Trophoblast cell (in vitro differentiated cells and primary cell): ENCODE data around the gene RNF130.

Experiments
- DNase-seq, 2 donors: peaks; one replicate each; pipeline ENCODE4 v3.0.0-alpha.2; 2016
- H2AFZ ChIP-seq: 2 replicates; pipeline ENCODE4 v1.6.1; 2013; ENCODE audit warnings: low read length, moderate library complexity, mild to moderate bottlenecking; ENCODE audit not compliant: insufficient read depth, poor library complexity
- H2AK5ac ChIP-seq: 2 replicates; pipeline ENCODE4 v1.6.1; 2013; ENCODE audit warnings: mild to moderate bottlenecking, low read length
- H2BK120ac ChIP-seq: 2 replicates; pipeline ENCODE4 v1.6.1; 2013; ENCODE audit warnings: low read length, mild to moderate bottlenecking, moderate library complexity; ENCODE audit not compliant: insufficient read depth, poor library complexity
- H2BK12ac ChIP-seq: 2 replicates; pipeline ENCODE4 v1.6.1; 2013; ENCODE audit warnings: mild to moderate bottlenecking, low read length, moderate library complexity
- H2BK5ac ChIP-seq: 2 replicates; pipeline ENCODE4 v1.6.1; 2013; ENCODE audit warnings: low read length, low read depth, moderate library complexity, mild to moderate bottlenecking; ENCODE audit not compliant: poor library complexity
- H3K14ac ChIP-seq: 2 replicates; pipeline ENCODE4 v1.6.1; 2013; ENCODE audit warnings: mild to moderate bottlenecking, low read length
- H3K18ac ChIP-seq: 2 replicates; pipeline ENCODE4 v1.6.1; 2013; ENCODE audit warnings: mild to moderate bottlenecking, low read length
- H3K23ac ChIP-seq: 2 replicates; pipeline ENCODE4 v1.6.1; 2013; ENCODE audit warnings: low read length
- H3K27ac ChIP-seq: 2 replicates; pipeline ENCODE4 v1.5.1; 2013; ENCODE audit warnings: low read depth, mild to moderate bottlenecking, inconsistent platforms, low read length, moderate library complexity
- H3K27me3 ChIP-seq: 2 replicates; pipeline ENCODE4 v1.6.1; 2013; ENCODE audit warnings: inconsistent platforms, mild to moderate bottlenecking, low read length, moderate library complexity; ENCODE audit not compliant: insufficient read depth
- H3K36me3 ChIP-seq, 2 experiments: 1 replicate in 1 of 2; 2 replicates in 1 of 2; pipeline ENCODE4 v1.6.1; 2013; ENCODE audit warnings: low read length in 2 of 2, mild to moderate bottlenecking in 2 of 2, moderate library complexity in 1 of 2; ENCODE audit not compliant: insufficient read depth in 2 of 2, control insufficient read depth in 1 of 2
- H3K4ac ChIP-seq: 2 replicates; pipeline ENCODE4 v1.6.1; 2013; ENCODE audit warnings: low read depth, mild to moderate bottlenecking, low read length, moderate library complexity
- H3K4me1 ChIP-seq, 2 experiments: 1 replicate in 1 of 2; 2 replicates in 1 of 2; pipeline ENCODE4 v1.6.1; 2013; ENCODE audit warnings: low read length in 2 of 2, mild to moderate bottlenecking in 2 of 2, moderate library complexity in 1 of 2; ENCODE audit not compliant: insufficient read depth in 2 of 2, control insufficient read depth in 1 of 2
- H3K4me2 ChIP-seq: 2 replicates; pipeline ENCODE4 v1.6.1; 2013; ENCODE audit warnings: inconsistent platforms, mild to moderate bottlenecking, low read length, moderate library complexity
- H3K4me3 ChIP-seq: 2 replicates; pipeline ENCODE4 v1.5.1; 2013; ENCODE audit warnings: mild to moderate bottlenecking, low read depth, low read length, inconsistent platforms
- H3K79me1 ChIP-seq: one replicate; pipeline ENCODE4 v1.6.1; 2013; ENCODE audit warnings: low read length
- H3K79me2 ChIP-seq: 2 replicates; pipeline ENCODE4 v1.6.1; 2013; ENCODE audit warnings: low read length, mild to moderate bottlenecking; ENCODE audit not compliant: control insufficient read depth, insufficient read depth, poor library complexity
- H3K9ac ChIP-seq: 2 replicates; pipeline ENCODE4 v1.6.1; 2013; ENCODE audit warnings: mild to moderate bottlenecking, low read length
- H3K9me3 ChIP-seq: 2 replicates; pipeline ENCODE4 v1.6.1; 2013; ENCODE audit warnings: low read depth, mild to moderate bottlenecking, control low read depth, inconsistent platforms, low read length; ENCODE audit not compliant: insufficient read depth
- H4K12ac ChIP-seq: 2 replicates; pipeline ENCODE4 v1.6.1; 2013; ENCODE audit warnings: low read depth, mild to moderate bottlenecking, low read length, moderate library complexity
- H4K8ac ChIP-seq: 2 replicates; pipeline ENCODE4 v1.6.1; 2013; ENCODE audit warnings: low read depth, mild to moderate bottlenecking, low read length, moderate library complexity
- H4K91ac ChIP-seq: one replicate; pipeline ENCODE4 v1.6.1; 2013; ENCODE audit warnings: low read depth, mild to moderate bottlenecking, low read length, moderate library complexity
- WGBS: extraction: QIAGEN DNeasy Blood & Tissue Kit; methylation state at CpG from one replicate; pipeline ENCODE4 v1.1.7; 2013; ENCODE audit warnings: missing lambda C conversion rate; ENCODE audit not compliant: insufficient read length, insufficient coverage; ENCODE audit errors: extremely low coverage; 5-methylcytosine and 5-hydroxymethylcytosine counted together

RNF130 gene

DNA sequence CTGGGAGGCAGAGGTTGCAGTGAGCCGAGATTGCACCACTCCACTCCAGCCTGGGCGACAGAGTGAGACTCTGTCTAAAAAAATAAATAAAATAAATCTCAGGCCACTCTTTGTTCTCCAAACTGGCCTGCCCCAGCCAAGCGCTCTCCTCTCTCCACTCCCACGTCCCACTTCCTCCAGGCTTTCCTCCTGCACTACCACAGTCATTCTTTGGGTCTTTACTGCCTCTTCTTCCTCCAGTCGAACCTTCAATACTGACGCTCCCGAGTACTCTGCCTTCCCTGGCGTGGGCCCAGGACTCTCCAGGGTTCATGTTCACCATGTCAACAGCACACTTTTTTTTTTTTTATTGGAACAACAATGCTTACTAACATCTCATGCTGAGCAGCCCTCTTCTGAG lies 23.9 kb downstream of the RNF130 start:
- H3K23ac ChIP-seq = no peak overlapping the region
- no peak overlapping the region for H2BK12ac ChIP-seq
- H2AFZ ChIP-seq = no peak overlapping the region
- H3K4me3 ChIP-seq = no peak overlapping the region
- H3K36me3 ChIP-seq = peaks cover 0 to 4% of the 10 kb centered on the region in 2 experiments
- H2BK5ac ChIP-seq = no peak overlapping the region
- H3K18ac ChIP-seq = no peak overlapping the region
- no peak overlapping the region for H3K14ac ChIP-seq
- DNase-seq = no peak
- no CpG with 5 or more reads among the region's 8 CpGs for WGBS
- no peak overlapping the region for H2BK120ac ChIP-seq
- H3K27me3 ChIP-seq = no peaks in the 10 kb centered on the region
- no peak overlapping the region for H3K9ac ChIP-seq
- H4K91ac ChIP-seq = no peak overlapping the region
- no peak overlapping the region for H2AK5ac ChIP-seq
- no peak overlapping the region for H3K27ac ChIP-seq
- no peaks in the 10 kb centered on the region for H3K79me2 ChIP-seq
- no peaks in the 10 kb centered on the region for H3K79me1 ChIP-seq
- no peak overlapping the region for H4K12ac ChIP-seq
- no peaks in the 10 kb centered on the region for H3K4me1 ChIP-seq
- H3K4ac ChIP-seq = no peak overlapping the region
- no peak overlapping the region for H4K8ac ChIP-seq
- H3K4me2 ChIP-seq = no peak overlapping the region
- peaks cover 9% of the 10 kb centered on the region for H3K9me3 ChIP-seq

GRCh38 chr5:180046656-180047055 lies 24.9 kb downstream of the RNF130 start:
- no peak overlapping the region for H3K23ac ChIP-seq
- no peaks in the 10 kb centered on the region for H3K79me2 ChIP-seq
- H2BK5ac ChIP-seq = no peak overlapping the region
- no peaks in the 10 kb centered on the region for H3K27me3 ChIP-seq
- H3K9me3 ChIP-seq = peaks cover 9% of the 10 kb centered on the region
- no peak overlapping the region for H3K18ac ChIP-seq
- no peaks in the 10 kb centered on the region for H3K79me1 ChIP-seq
- H3K4ac ChIP-seq = no peak overlapping the region
- no peak for DNase-seq
- no peak overlapping the region for H3K27ac ChIP-seq
- H2AK5ac ChIP-seq = no peak overlapping the region
- H3K4me3 ChIP-seq = no peak overlapping the region
- H3K4me2 ChIP-seq = no peak overlapping the region
- H3K36me3 ChIP-seq = peaks cover 0 to 4% of the 10 kb centered on the region in 2 experiments
- H3K14ac ChIP-seq = no peak overlapping the region
- no peak overlapping the region for H4K8ac ChIP-seq
- no peak overlapping the region for H2BK120ac ChIP-seq
- WGBS = no CpG with 5 or more reads among the region's 5 CpGs
- no peak overlapping the region for H2AFZ ChIP-seq
- no peak overlapping the region for H2BK12ac ChIP-seq
- no peak overlapping the region for H4K12ac ChIP-seq
- H4K91ac ChIP-seq = no peak overlapping the region
- no peak overlapping the region for H3K9ac ChIP-seq
- no peaks in the 10 kb centered on the region for H3K4me1 ChIP-seq

DNA sequence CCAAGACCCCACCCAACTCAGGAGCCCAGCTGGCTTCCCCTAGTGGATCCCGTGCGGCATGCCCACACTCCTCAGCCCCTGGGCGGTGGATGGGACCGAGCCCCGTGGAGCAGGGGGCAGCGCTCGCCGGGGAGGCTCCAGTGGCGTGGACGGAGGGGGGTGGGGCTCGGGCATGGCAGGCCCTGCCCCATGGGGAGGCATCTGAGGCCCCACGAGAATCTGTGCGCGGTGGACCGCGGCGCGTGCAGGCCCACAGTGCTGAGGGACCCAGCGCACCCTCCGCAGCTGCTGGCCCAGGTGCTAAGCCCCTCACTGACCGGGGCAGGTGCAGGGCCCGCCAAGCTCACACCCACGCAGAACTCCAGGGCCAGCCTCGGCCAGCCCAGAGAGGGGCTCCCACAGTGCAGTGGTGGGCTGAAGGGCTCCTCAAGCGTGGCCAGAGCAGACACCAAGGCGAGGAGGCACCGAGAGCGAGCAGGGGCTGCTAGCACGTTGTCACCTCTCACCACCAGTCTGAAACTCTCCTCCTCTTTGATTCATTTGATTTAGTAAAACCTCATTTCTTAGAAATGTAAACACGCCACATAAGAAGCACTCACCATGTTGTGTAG lies 25.6 kb downstream of the RNF130 start:
- Histone ChIP-seq H3K79me1 (no peaks in the 10 kb centered on the region), H3K36me3 (peaks cover 0 to 4% of the 10 kb centered on the region in 2 experiments), H3K18ac (no peak overlapping the region), H2AK5ac (no peak overlapping the region), H3K4ac (no peak overlapping the region), H4K91ac (no peak overlapping the region), H3K79me2 (no peaks in the 10 kb centered on the region), H3K4me2 (no peak overlapping the region), H3K14ac (no peak overlapping the region), H4K12ac (no peak overlapping the region), H2BK5ac (no peak overlapping the region), H3K27me3 (no peaks in the 10 kb centered on the region), H3K4me1 (no peaks in the 10 kb centered on the region), H3K4me3 (no peak overlapping the region), H2BK120ac (no peak overlapping the region), H4K8ac (no peak overlapping the region), H2AFZ (no peak overlapping the region), H3K23ac (no peak overlapping the region), H3K9me3 (peaks cover 9% of the 10 kb centered on the region), H3K9ac (no peak overlapping the region), H3K27ac (no peak overlapping the region), H2BK12ac (no peak overlapping the region)
- WGBS = no CpG with 5 or more reads among the region's 30 CpGs
- no peak for DNase-seq

DNA sequence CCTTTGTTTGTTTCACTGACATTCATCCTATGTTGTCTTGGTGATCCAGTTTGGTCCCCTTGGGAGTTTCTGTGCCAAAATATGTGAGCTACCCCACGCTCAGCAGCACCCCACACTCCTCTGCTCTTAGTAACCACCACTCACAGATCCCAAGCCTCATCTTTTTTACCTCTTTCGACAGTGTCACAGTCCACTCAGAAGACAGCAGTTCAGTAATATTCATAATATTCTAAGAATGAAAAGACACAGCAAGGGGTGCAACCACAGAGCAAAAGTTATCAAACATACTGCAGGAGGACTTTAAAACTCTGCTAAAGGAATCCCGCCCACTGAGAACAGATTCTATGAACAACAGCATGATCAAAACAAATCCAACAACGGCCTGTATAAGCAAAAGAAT lies 28.2 kb downstream of the RNF130 start:
- Histone ChIP-seq H3K27ac (no peak overlapping the region), H4K12ac (no peak overlapping the region), H3K9ac (no peak overlapping the region), H3K9me3 (peaks cover 9% of the 10 kb centered on the region), H2AFZ (no peak overlapping the region), H3K18ac (no peak overlapping the region), H3K27me3 (no peaks in the 10 kb centered on the region), H3K36me3 (peaks cover 0 to 4% of the 10 kb centered on the region in 2 experiments), H3K79me2 (no peaks in the 10 kb centered on the region), H3K14ac (no peak overlapping the region), H3K4me2 (no peak overlapping the region), H2BK12ac (no peak overlapping the region), H3K79me1 (no peaks in the 10 kb centered on the region), H3K4me3 (no peak overlapping the region), H2BK5ac (no peak overlapping the region), H2BK120ac (no peak overlapping the region), H4K91ac (no peak overlapping the region), H2AK5ac (no peak overlapping the region), H3K23ac (no peak overlapping the region), H4K8ac (no peak overlapping the region), H3K4ac (no peak overlapping the region), H3K4me1 (no peaks in the 10 kb centered on the region)
- no peak for DNase-seq
- no CpG with 5 or more reads among the region's 4 CpGs for WGBS
